A673 (cell line): Measurements from ENCODE around the gene C9.

Experiments used
- CTCF ChIP-seq: fragments of 300-800, 200-600 bp; sonication (generic); conservative IDR thresholded peaks from 2 replicates; pipeline ENCODE4 v1.5.1; 2017; ENCODE audit warnings: low read depth, mild to moderate bottlenecking, antibody characterized with exemption, low read length, moderate library complexity, mixed read lengths
- EZH2 ChIP-seq: fragments of 200-600 bp; sonication (generic); IDR thresholded peaks from 2 replicates; pipeline ENCODE4 v1.6.1; 2017; ENCODE audit warnings: borderline replicate concordance, low read depth, mild to moderate bottlenecking, mixed read lengths, antibody characterized with exemption, low read length; ENCODE audit not compliant: poor library complexity, severe bottlenecking

GRCh38 chr5:39235648-39236047 is 128.6 kb downstream of the C9 start:
- TF ChIP-seq CTCF = no peak
- no peak for TF ChIP-seq EZH2
